Islet of Langerhans (tissue), 1 donor: ENCODE results near the gene FGF12.
"Not testable (repeated sequence)": the region's sequence is repeated elsewhere in the genome, so short reads cannot be mapped to it uniquely, and the experiment has no call there.

Experiments
- FAIRE-seq: peaks from one replicate; lab custom pipeline; 2011; peaks lifted over from hg19 to GRCh38; lab: Jason Lieb, UNC

Gene FGF12

GRCh38 chr3:192577811-192578210 is 149.5 kb downstream of the FGF12 start:
- FAIRE-seq = no peak

DNA sequence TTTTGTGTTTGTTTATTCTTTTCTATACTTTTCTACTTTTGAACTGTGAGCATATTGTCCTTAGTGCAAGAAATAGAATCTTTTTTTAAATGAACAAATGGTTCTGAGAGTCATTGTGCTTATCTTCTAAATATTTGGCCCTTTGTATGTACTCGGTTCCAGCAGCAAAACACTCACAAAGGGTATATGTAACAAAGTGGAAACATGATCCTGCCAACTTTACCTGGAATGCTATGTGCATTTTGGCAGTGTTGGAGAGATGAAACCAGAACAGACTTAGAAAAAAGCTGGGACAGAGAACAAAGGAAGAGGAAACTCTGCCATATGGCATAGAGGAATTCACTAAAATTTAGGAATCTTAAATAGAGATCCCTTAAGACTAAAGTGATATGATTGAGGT is 150.1 kb downstream of the FGF12 start:
- FAIRE-seq = no peak

DNA sequence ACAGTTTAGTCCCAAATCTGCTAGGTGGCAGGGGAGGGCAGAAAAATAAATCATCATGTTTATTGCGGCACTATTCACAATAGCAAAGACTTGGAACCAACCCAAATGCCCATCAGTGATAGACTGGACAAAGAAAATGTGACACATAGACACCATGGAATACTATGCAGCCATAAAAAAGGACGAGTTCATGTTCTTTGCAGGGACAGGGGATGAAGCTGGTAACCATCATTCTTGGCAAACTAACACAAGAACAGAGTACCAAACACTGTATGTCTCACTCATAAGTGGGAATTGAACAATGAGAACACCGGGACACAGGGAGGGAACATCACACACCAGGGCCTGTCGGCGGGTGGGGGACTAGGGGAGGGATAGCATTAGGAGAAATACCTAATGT is 150.6 kb downstream of the FGF12 start:
- not testable (repeated sequence) for FAIRE-seq

GRCh38 chr3:192575879-192576506 is 151.3 kb downstream of the FGF12 start:
- peak; percentile 73 for FAIRE-seq

DNA sequence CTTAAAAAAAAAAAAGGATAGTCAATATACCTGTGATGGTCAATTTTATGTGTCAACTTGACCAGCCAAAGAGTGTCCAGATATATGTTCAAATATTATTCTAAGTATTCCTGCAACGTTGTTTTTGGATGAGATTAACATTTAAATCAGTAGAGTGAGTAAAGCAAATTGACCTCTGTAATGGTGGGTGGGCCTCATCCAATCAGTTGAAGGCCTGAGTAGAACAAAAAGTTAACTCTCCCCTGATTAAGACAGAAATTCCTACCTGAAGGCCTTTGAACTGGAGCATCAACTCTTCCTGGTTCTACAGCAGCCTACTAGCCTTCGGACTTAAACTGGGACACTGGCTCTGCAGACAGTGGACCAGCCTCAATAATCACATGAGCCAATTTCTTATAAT is 154.1 kb downstream of the FGF12 start:
- FAIRE-seq = no peak

DNA sequence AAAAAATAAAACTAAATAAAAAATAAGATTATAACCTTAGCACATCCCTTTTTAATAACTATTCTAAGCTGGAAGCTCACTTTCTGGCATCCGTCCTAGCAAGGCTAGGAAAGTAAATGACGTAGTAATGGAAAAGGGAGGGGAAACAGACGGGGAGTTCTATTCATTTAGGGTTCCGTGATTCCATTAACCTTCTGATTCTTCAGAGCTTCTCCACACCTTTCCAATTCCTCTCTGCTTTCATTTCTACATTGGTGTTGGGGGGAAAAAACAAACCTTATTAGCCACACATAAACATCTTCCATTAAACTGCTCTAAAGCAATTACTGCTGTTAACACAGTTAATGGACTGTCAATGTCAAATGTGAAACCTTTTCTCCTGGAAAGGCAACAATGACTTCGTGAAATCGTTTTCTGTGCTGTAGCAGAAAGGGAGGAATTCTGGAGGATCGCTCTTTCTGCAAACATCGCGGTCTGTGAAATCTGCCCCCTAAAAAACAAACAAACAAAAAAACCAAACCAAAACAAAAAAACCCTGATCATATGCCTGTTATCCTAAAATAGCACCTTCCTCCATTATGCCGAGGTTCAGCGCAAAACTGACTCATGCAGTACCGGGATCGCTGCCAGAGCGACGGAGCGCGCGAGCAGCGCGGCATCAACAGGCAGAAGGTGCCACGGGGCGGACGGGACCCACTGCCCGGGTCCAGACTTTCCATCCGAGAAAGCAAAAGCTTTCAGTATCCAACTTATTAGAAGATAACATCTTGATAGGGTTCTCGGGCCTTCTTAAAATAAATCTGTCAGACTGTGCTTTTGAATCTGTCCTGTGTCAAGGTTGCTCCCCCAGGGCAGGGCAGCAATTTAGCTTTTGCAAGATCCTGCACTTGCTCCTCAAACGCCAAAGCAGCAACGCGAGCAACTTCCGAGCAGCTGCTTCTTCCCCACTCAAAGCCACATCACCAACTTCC is 156.2 kb downstream of the FGF12 start:
- FAIRE-seq = peak; percentile 95

DNA sequence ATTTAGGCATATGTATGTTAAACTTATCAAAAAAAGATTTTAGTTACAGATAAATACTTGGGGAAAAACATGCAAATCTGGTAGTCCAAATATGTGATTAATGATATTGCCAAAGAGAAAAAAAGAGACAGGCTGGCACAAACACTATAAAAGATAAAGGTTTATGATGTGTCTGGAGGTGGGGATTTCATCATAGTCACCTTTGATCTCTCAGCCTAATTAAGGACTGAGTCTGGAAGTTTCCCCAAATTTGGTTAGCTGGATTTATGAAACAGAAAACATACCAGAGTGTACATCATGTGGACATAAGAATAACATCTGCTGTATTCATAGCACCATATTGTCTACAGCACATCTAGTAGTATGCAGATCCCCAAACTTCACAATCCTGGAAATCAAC is 157.0 kb downstream of the FGF12 start:
- no peak for FAIRE-seq

GRCh38 chr3:192566706-192567290 is 160.5 kb downstream of the FGF12 start:
- FAIRE-seq = peak; percentile 98

DNA sequence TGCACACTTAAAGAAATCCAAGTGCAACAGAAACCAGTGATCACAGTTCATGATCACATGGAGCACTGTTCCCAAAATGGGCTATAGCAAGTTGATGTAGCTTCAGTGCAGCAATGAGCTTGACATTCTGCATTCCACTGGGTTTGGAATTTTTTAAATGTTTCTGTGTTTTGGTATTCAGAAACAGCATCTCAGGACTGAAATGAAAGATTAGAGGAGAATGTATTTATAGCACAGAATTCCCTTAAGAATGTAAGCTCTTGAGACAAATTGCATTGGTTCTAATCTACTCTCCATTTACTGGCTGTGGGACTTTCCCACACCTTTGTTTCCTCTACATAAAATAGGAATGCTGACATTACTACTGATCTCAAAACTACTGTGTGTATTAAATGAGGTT is 162.7 kb downstream of the FGF12 start:
- no peak for FAIRE-seq

- no peak for FAIRE-seq
Observed at GRCh38 chr3:192563417-192563816, 163.9 kb downstream of the FGF12 start.

GRCh38 chr3:192553707-192554106 is 173.6 kb downstream of the FGF12 start:
- FAIRE-seq = no peak

- no peak for FAIRE-seq
Observed at GRCh38 chr3:192550356-192550755, 177.0 kb downstream of the FGF12 start.

GRCh38 chr3:192545333-192545732 is 182.0 kb downstream of the FGF12 start:
- no peak for FAIRE-seq

DNA sequence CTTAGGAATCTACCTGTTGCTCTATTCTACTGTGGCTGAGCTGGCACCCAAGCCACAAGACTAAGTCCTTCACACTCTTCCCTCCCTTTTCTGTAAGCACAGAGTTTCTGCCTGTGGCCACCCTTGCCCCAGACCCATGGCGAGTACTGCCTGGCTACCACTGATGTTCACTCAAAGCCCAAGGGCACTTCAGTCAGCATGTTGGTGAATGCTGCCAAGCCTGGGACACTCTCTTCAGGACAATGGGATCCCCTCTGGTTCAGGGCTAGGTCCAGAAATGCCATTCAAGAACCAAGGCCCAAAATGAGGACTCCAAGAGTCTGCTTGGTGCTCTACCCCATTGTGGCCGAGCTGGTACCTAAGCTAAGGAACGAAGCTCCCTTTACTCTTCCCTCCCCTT is 184.2 kb downstream of the FGF12 start:
- no peak for FAIRE-seq

GRCh38 chr3:192516820-192517219 is 210.5 kb downstream of the FGF12 start:
- FAIRE-seq = no peak

- FAIRE-seq = peak; percentile 41
Observed at GRCh38 chr3:192515664-192516045, 211.7 kb downstream of the FGF12 start.

DNA sequence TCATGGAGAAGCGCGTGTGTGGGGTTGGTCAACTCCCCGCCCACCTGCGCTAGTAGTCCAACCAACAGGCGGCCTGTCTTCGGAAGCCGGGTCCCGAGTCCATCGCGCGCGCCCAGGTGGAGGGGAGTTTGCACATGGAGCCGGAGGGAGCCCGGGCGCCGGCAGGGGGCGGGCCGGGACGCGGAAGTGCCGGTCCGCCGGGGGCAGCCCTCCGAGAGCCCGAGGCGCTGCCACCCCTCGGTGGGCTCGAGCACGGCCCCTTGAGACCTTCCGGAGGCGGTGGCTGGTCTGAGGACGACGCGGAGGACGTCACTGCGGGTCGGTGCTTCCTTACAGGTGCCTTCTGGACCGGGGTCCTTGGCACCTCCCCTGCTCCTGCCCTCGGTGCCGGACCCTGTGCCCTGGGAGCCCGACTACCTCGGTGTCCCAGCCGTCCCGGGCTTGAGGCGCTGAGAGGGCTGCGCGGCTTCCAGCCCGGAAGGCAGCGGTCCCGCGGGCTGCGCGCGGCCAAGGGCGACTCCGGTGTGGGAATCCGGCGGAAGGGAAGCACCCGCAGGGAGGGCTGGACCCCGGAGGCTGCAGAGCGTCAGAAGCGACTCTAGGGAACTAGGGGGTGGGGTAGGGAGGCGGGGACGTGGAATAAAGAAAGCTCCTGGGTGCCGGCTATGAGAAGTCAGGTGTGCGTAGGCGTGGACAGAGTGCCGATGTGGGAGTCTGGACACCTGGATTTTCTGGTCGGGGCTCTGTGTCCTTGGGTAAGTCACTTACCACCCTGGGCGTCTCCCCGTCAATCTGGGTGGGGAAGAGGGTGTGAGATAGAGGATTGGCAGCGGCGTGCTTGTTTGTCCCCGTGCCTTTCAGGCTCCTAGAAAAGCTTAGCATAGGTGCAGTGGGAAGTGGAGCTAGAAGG is 212.3 kb downstream of the FGF12 start:
- FAIRE-seq = no peak

DNA sequence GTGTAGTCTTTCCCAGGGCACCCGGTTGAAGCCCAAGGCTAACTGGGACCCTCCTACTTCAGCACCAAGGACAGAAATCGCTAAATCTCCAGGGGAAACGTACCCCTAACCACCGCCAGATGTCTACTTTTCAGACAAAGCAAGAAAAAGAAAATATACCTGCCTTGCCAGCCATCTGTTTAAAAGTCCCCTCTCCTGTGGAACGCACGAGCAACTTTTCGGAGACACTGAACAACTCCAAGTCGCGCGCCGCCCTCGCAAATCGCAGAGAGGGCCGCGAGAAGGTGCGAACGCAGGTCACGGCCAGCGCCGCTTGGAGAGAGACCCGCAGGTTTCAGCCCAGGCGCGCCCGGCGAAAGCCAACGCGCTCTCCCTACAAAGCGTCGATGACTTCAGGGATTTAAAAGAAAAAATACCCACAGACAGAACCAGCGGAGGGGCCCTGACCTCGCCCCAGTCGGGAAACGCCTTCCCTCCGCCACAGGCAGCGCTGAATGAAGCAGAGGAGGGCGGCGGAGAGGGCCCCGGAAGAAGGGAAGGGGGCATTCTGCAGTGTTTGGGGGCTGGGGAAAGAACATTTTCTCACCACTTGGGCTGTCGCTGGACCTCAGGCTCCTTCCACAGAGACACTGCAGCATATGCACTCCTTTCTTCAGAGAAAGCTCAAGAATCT is 213.1 kb downstream of the FGF12 start:
- FAIRE-seq = no peak

GRCh38 chr3:192505731-192506130 is 221.6 kb downstream of the FGF12 start:
- no peak for FAIRE-seq

DNA sequence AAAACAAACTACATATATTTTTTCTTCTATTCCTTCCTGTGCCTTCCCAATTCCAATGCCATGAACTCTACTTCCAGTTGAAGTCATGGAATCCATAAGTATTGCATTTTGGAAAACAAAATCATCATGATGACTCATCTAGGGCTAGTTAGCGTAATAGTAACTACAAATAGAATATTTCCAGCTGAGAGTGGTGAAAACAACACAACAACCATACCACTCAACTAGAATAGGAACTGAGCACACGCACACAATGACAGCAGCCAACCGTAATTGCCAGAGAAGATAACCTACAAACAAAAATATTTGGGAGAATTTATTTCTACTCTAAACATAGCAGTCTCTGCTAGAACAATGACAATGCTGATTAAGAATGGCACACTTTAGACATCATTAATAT is 225.9 kb downstream of the FGF12 start:
- no peak for FAIRE-seq

- FAIRE-seq = no peak
Observed at GRCh38 chr3:192496905-192497587, 230.3 kb downstream of the FGF12 start.
